HCT116 (cell line): ENCODE data around the gene AKT3. TPM values are rescaled to one million over a fixed set of nuclear protein-coding genes. Genes with fewer than 3 reads are reported as not detected.

Experiments
- ATAC-seq: fragments of 200-7000 bp; cut with Tn5 transposase; 2 replicates; pipeline ENCODE4 v1.9.1; 2020; ENCODE audit warnings: mild to moderate bottlenecking, moderate library complexity
- BruUV-seq: library from RNA; stranded (reverse); fragments of 400-500 nt; replicated peaks from 2 replicates; lab custom pipeline; 2021; lab: Mats Ljungman, UMichigan
- CTCF ChIA-PET: fragments of 300-600 bp; sonication (Branson Sonifier 250); formaldehyde crosslinking; loops from one replicate; lab custom pipeline; 2021; ENCODE audit warnings: antibody characterized with exemption; lab: Charles Lee
- POLR2A ChIA-PET: fragments of 300-600, 350-600 bp; sonication (Branson Sonifier 250); formaldehyde crosslinking; loops from one replicate; lab custom pipeline; 2021; ENCODE audit warnings: antibody characterized with exemption; lab: Charles Lee
- RAD21 ChIA-PET, 2 experiments: fragments of 300-600 bp; sonication (Branson Sonifier 250); formaldehyde crosslinking; loops; one replicate each; lab custom pipeline; 2023; ENCODE audit warnings: low total read pairs in 2 of 2; ENCODE audit not compliant: uncharacterized antibody in 2 of 2, unreplicated experiment in 2 of 2, low non-redundant PET in 1 of 2; lab: Charles Lee
- DNase-seq: peaks from one replicate; pipeline ENCODE4 v3.0.0-alpha.2; 2010; ENCODE audit warnings: low read depth, low spot score
- H2AFZ ChIP-seq: fragments of 200-600 bp; shearing (Covaris generic), sonication (generic); 2 replicates; pipeline ENCODE4 v1.6.1; 2017; ENCODE audit warnings: low read depth, mixed run types, mixed read lengths, antibody characterized with exemption, low read length; ENCODE audit not compliant: poor library complexity, severe bottlenecking
- H3K27ac ChIP-seq: 2 replicates; pipeline ENCODE4 v1.5.1; 2012; ENCODE audit warnings: low read depth, low read length
- H3K27me3 ChIP-seq: fragments of 200-600 bp; sonication (generic); 2 replicates; pipeline ENCODE4 v1.6.1; 2016; ENCODE audit warnings: mixed run types, low read length, mixed read lengths; ENCODE audit not compliant: insufficient read depth
- H3K36me3 ChIP-seq, 2 experiments: fragments of 200-500 bp in 1 of 2; fragments of 200-600 bp in 1 of 2; sonication (Bioruptor generic) in 1 of 2; sonication (generic) in 1 of 2; 2 replicates each; pipeline versions ENCODE4 v1.5.1 to v1.6.1; 2014 to 2016; ENCODE audit warnings: low read length in 2 of 2, inconsistent platforms in 1 of 2, mixed read lengths in 1 of 2, mixed run types in 1 of 2; ENCODE audit not compliant: insufficient read depth in 2 of 2, control insufficient read depth in 1 of 2
- H3K4me1 ChIP-seq, 2 experiments: fragments of 200-600 bp in 1 of 2; sonication (generic) in 1 of 2; 2 replicates each; pipeline versions ENCODE4 v1.5.1 to v1.6.1; 2012 to 2017; ENCODE audit warnings: low read length in 2 of 2, inconsistent platforms in 1 of 2, mild to moderate bottlenecking in 1 of 2, mixed read lengths in 1 of 2, mixed run types in 1 of 2, moderate library complexity in 1 of 2; ENCODE audit not compliant: insufficient read depth in 2 of 2, control insufficient read depth in 1 of 2
- H3K4me2 ChIP-seq: fragments of 200-600 bp; sonication (generic); 2 replicates; pipeline ENCODE4 v1.6.1; 2017; ENCODE audit warnings: mixed run types, low read length, mixed read lengths
- H3K4me3 ChIP-seq, 2 experiments: fragments of 200-600 bp in 1 of 2; sonication (generic) in 1 of 2; replicated peaks in 1 of 2; 2 replicates each; pipeline ENCODE4 v1.5.1; 2011 to 2016; ENCODE audit warnings: low read length in 2 of 2, control low read depth in 1 of 2, low read depth in 1 of 2, mild to moderate bottlenecking in 1 of 2, mixed read lengths in 1 of 2, mixed run types in 1 of 2
- H3K79me2 ChIP-seq: fragments of 200-600 bp; sonication (generic); 2 replicates; pipeline ENCODE4 v1.6.1; 2017; ENCODE audit warnings: mild to moderate bottlenecking, mixed run types, low read length, moderate library complexity, mixed read lengths; ENCODE audit not compliant: insufficient read depth
- H3K9ac ChIP-seq: fragments of 200-600 bp; sonication (generic); 2 replicates; pipeline ENCODE4 v1.6.1; 2016; ENCODE audit warnings: low read length, mixed read lengths
- H3K9me2 ChIP-seq: fragments of 200-600 bp; sonication (generic), shearing (Covaris generic); 2 replicates; pipeline ENCODE4 v1.6.1; 2017; ENCODE audit warnings: mixed run types, mild to moderate bottlenecking, moderate library complexity; ENCODE audit not compliant: insufficient read depth
- H3K9me3 ChIP-seq, 2 experiments: fragments of 200-500 bp in 1 of 2; fragments of 200-600 bp in 1 of 2; sonication (Bioruptor generic) in 1 of 2; sonication (generic) in 1 of 2; 2 replicates each; pipeline ENCODE4 v1.6.1; 2014 to 2017; ENCODE audit warnings: low read length in 2 of 2, mixed read lengths in 2 of 2, inconsistent platforms in 1 of 2, low read depth in 1 of 2, mild to moderate bottlenecking in 1 of 2, mixed run types in 1 of 2, moderate library complexity in 1 of 2; ENCODE audit not compliant: control insufficient read depth in 1 of 2, insufficient read depth in 1 of 2
- H4K20me1 ChIP-seq: fragments of 200-600 bp; sonication (generic), shearing (Covaris generic); 2 replicates; pipeline ENCODE4 v1.6.1; 2017; ENCODE audit warnings: mixed run types, mild to moderate bottlenecking, moderate library complexity; ENCODE audit not compliant: insufficient read depth
- ATF3 ChIP-seq: IDR thresholded peaks from 2 replicates; pipeline ENCODE4 v1.6.1; 2012
- CBX3 ChIP-seq: IDR thresholded peaks from 2 replicates; pipeline ENCODE4 v1.6.1; 2012; ENCODE audit warnings: low read depth
- CEBPB ChIP-seq: IDR thresholded peaks from 2 replicates; pipeline ENCODE4 v1.6.1; 2012; ENCODE audit warnings: low read depth
- CTCF ChIP-seq, 3 experiments: fragments of 200-600 bp in 1 of 3; sonication (generic) in 1 of 3; IDR thresholded peaks in 2 of 3; conservative IDR thresholded peaks in 1 of 3; 2 replicates each; pipeline ENCODE4 v1.5.1; 2012 to 2017; ENCODE audit warnings: low read depth in 2 of 3, low read length in 2 of 3, antibody characterized with exemption in 1 of 3, borderline replicate concordance in 1 of 3, control low read depth in 1 of 3, mild to moderate bottlenecking in 1 of 3, mixed read lengths in 1 of 3, mixed run types in 1 of 3, moderate library complexity in 1 of 3; ENCODE audit not compliant: insufficient read depth in 1 of 3
- EGR1 ChIP-seq: IDR thresholded peaks from 2 replicates; pipeline ENCODE4 v1.6.1; 2012; ENCODE audit warnings: low read depth
- ELF1 ChIP-seq: IDR thresholded peaks from 2 replicates; pipeline ENCODE4 v1.6.1; 2012; ENCODE audit warnings: low read depth, borderline replicate concordance
- EZH2 ChIP-seq: fragments of 200-600 bp; sonication (generic); IDR thresholded peaks from 2 replicates; pipeline ENCODE4 v1.6.1; 2017; ENCODE audit warnings: antibody characterized with exemption, mixed run types
- EZH2phosphoT487 ChIP-seq: fragments of 200-600 bp; IDR thresholded peaks from 2 replicates; pipeline ENCODE4 v1.6.1; 2018; ENCODE audit warnings: antibody characterized with exemption, borderline replicate concordance
- FOSL1 ChIP-seq: IDR thresholded peaks from 2 replicates; pipeline ENCODE4 v1.6.1; 2012; ENCODE audit warnings: low read depth
- JUND ChIP-seq: IDR thresholded peaks from 2 replicates; pipeline ENCODE4 v1.6.1; 2012
- MAX ChIP-seq: IDR thresholded peaks from 2 replicates; pipeline ENCODE4 v1.6.1; 2012
- RAD21 ChIP-seq: IDR thresholded peaks from 2 replicates; pipeline ENCODE4 v1.6.1; 2012; ENCODE audit warnings: low read depth, mild to moderate bottlenecking
- REST ChIP-seq: IDR thresholded peaks from 2 replicates; pipeline ENCODE4 v1.6.1; 2012; ENCODE audit warnings: low read depth
- SP1 ChIP-seq: IDR thresholded peaks from 2 replicates; pipeline ENCODE4 v1.6.1; 2012; ENCODE audit warnings: low read depth
- SRF ChIP-seq: IDR thresholded peaks from 2 replicates; pipeline ENCODE4 v1.6.1; 2012; ENCODE audit warnings: low read depth
- YY1 ChIP-seq: IDR thresholded peaks from 2 replicates; pipeline ENCODE4 v1.6.1; 2011; ENCODE audit warnings: low read length, low read depth, moderate library complexity, mild to moderate bottlenecking; ENCODE audit not compliant: insufficient replicate concordance; ENCODE audit errors: extremely low read depth
- intact Hi-C: fragments of 100-400 bp; cut with micrococcal nuclease; formaldehyde crosslinking; loops from 2 replicates; pipeline ENCODE4 v1.10.0; 2022
- total RNA-seq: library from RNA; stranded (reverse); gene quantifications from one replicate; pipeline ENCODE4 v1.2.1, GENCODE V29; 2021; ENCODE audit not compliant: unreplicated experiment

AKT3 gene
- total RNA-seq, 1 experiment from 2014 or later: 0.49 TPM

- H3K79me2 ChIP-seq: no peaks in the 10 kb centered on the region
- no peaks in the 10 kb centered on the region for H3K36me3 ChIP-seq
- no peak overlapping the region for H3K9ac ChIP-seq
- no peak for ATAC-seq
- POLR2A ChIA-PET: no interaction called here
- no peaks in the 10 kb centered on the region for H3K4me1 ChIP-seq
- H3K27me3 ChIP-seq: peaks cover 47% of the 10 kb centered on the region
- no peak overlapping the region for H2AFZ ChIP-seq
- CTCF ChIA-PET: no interaction called here
- BruUV-seq: no TSS peak
- no peaks in the 10 kb centered on the region for H4K20me1 ChIP-seq
- no peak for DNase-seq
- no peak for TF ChIP-seq YY1
- no peak overlapping the region for H3K4me3 ChIP-seq
- intact Hi-C loops: no loop called here
- H3K9me3 ChIP-seq: no peaks in the 10 kb centered on the region
- H3K4me2 ChIP-seq: no peak overlapping the region
- no peak overlapping the region for H3K27ac ChIP-seq
- H3K9me2 ChIP-seq: no peaks in the 10 kb centered on the region
- RAD21 ChIA-PET: no interaction called here
Observed at GRCh38 chr1:243715285-243715684, 134.8 kb downstream of the AKT3 start.

- CTCF ChIA-PET: interaction anchor here (0.7 kb wide), 1 partner anchor 12 kb away, joined by 4 read pairs; no protein-coding TSS in a partner anchor
- intact Hi-C loops: no loop called here
- H3K79me2 ChIP-seq: no peaks in the 10 kb centered on the region
- H3K36me3 ChIP-seq: no peaks in the 10 kb centered on the region
- no peaks in the 10 kb centered on the region for H4K20me1 ChIP-seq
- DNase-seq (no peak), ATAC-seq (no peak)
- H3K9me3 ChIP-seq: no peaks in the 10 kb centered on the region
- H3K4me3 ChIP-seq: no peak overlapping the region
- RAD21 ChIA-PET: no interaction called here
- H3K9me2 ChIP-seq: no peaks in the 10 kb centered on the region
- H3K4me2 ChIP-seq: no peak overlapping the region
- H3K27ac ChIP-seq: no peak overlapping the region
- peaks cover 43% of the 10 kb centered on the region for H3K27me3 ChIP-seq
- POLR2A ChIA-PET: no interaction called here
- H3K9ac ChIP-seq: no peak overlapping the region
- H2AFZ ChIP-seq: no peak overlapping the region
- BruUV-seq: no TSS peak
- no peaks in the 10 kb centered on the region for H3K4me1 ChIP-seq
- no peak for TF ChIP-seq EGR1
- TF ChIP-seq REST: no peak
- no peak for TF ChIP-seq EZH2phosphoT487
- no peak for TF ChIP-seq EZH2
- TF ChIP-seq ELF1: no peak
- TF ChIP-seq CTCF (IDR thresholded peaks at IDR 0.05 in 2 of 3, conservative IDR thresholded peaks at IDR 0.05 in 1 of 3; ENCODE audit: borderline replicate concordance in 1 of 3, insufficient read depth in 1 of 3, low read depth in 2 of 3, low read length in 2 of 3): no peak
- TF ChIP-seq CEBPB: no peak
- no peak for TF ChIP-seq SRF
- TF ChIP-seq ATF3: no peak
- no peak for TF ChIP-seq MAX
- TF ChIP-seq JUND: no peak
- no peak for TF ChIP-seq CBX3
- TF ChIP-seq RAD21: no peak
- no peak for TF ChIP-seq SP1
- no peak for TF ChIP-seq FOSL1
Observed at GRCh38 chr1:243713470-243714186, 136.4 kb downstream of the AKT3 start.
